Heart right ventricle (tissue), 16 donors: ENCODE data around the gene MXI1. TPM values are rescaled to one million over a fixed set of nuclear protein-coding genes. Genes with fewer than 3 reads are reported as not detected.
"Not testable (repeated sequence)": the region's sequence is repeated elsewhere in the genome, so short reads cannot be mapped to it uniquely, and the experiment has no call there.

ENCODE experiments used
- ATAC-seq, 8 donors: fragments of 200-7000 bp; cut with Tn5 transposase; one replicate each; pipeline ENCODE4 v1.9.1; 2020; ENCODE audit warnings: mild to moderate bottlenecking in 8 of 8, moderate library complexity in 8 of 8, moderate number of reproducible peaks in 1 of 8
- DNase-seq, 2 donors: peaks; one replicate each; pipeline ENCODE4 v3.0.0-alpha.2; 2020
- H3K27ac ChIP-seq, 10 donors: fragments of 200-600 bp; sonication (generic) in 2 of 10; one replicate each; pipeline versions ENCODE4 v1.5.0 to v1.8.0; 2020 to 2022; ENCODE audit warnings: mild to moderate bottlenecking in 3 of 10
- H3K27me3 ChIP-seq, 7 donors: fragments of 200-600 bp; one replicate each; pipeline ENCODE4 v1.8.0; 2021 to 2022; ENCODE audit warnings: mild to moderate bottlenecking in 2 of 7
- H3K36me3 ChIP-seq, 9 donors: fragments of 200-600 bp; sonication (generic) in 1 of 9; one replicate each; pipeline versions ENCODE4 v1.5.0 to v1.8.0; 2020 to 2022; ENCODE audit warnings: mild to moderate bottlenecking in 2 of 9
- H3K4me1 ChIP-seq, 9 donors: fragments of 200-600 bp; sonication (generic) in 1 of 9; one replicate each; pipeline versions ENCODE4 v1.5.0 to v1.8.0; 2020 to 2022; ENCODE audit warnings: mild to moderate bottlenecking in 4 of 9
- H3K4me3 ChIP-seq, 10 donors: fragments of 200-600 bp; sonication (generic) in 2 of 10; one replicate each; pipeline versions ENCODE4 v1.5.0 to v1.8.0; 2020 to 2022; ENCODE audit warnings: mild to moderate bottlenecking in 7 of 10, moderate library complexity in 2 of 10
- H3K9me3 ChIP-seq, 11 donors: fragments of 200-600 bp in 10 of 11; sonication (generic) in 2 of 11; one replicate each; pipeline versions ENCODE4 v1.5.0 to v1.8.0; 2013 to 2022; ENCODE audit warnings: mild to moderate bottlenecking in 2 of 11, control low read depth in 1 of 11, moderate library complexity in 1 of 11
- CTCF ChIP-seq, 9 donors: fragments of 200-600 bp; sonication (generic) in 2 of 9; IDR thresholded peaks; one replicate each; pipeline versions ENCODE4 v1.5.0 to v1.8.0; 2021 to 2022; ENCODE audit warnings: antibody characterized with exemption in 9 of 9, mild to moderate bottlenecking in 5 of 9, moderate library complexity in 1 of 9
- WGBS, 2 donors: extraction: QIAGEN DNeasy Blood & Tissue Kit; methylation state at CpG; one replicate each; pipeline ENCODE4 v1.1.7; 2013; ENCODE audit warnings: inconsistent platforms in 1 of 2; 5-methylcytosine and 5-hydroxymethylcytosine counted together
- intact Hi-C, 10 donors: fragments of 100-400 bp; cut with DNase I; formaldehyde crosslinking; loops; one replicate each; pipeline versions ENCODE4 v1.11.1 to v1.14.2; 2022
- polyA plus RNA-seq, 2 donors: library from polyadenylated mRNA; stranded (reverse); fragments of 200-250 nt; gene quantifications; one replicate each; pipeline ENCODE4 v1.2.3, GENCODE V29; 2013
- total RNA-seq, 10 donors: library from RNA; stranded (reverse); fragmentation: NEBNext Ultra II Directional in 3 of 10; extraction: Animal tissue kit (Norgen Biotek cat#: 25700) in 3 of 10; gene quantifications; one replicate each; pipeline versions ENCODE4 v1.2.1 to v1.2.4, GENCODE V29; 2021 to 2023
- donor health status: Arrhythmogenic right ventricular cardiomyopathy.
- donor health status: ischemic (EF 13 %, LVEDD 7.1; RV severe dilation, severe dysfunction).
- donor health status: healthy with polysubstance abuse.
- donor health status: DM: no; HTN: yes; CAD: no.
- donor health status: DM: no; HTN: no; CAD: no.
- donor health status: ischemic (EF 25% LVEDD 6.9; RV normal size, moderate dysfunction).
- donor health status: ischemic (EF 25% LVEDD 5.7; RV mildly dilated, moderate dysfunction).
- donor health status: healthy.
- donor health status: DM: yes; HTN: yes; CAD: no.
- donor health status: Ischemic cardiomyopathy.
- donor health status: ischemic (EF 35%, LVEDD 5.7; RV mildly dilated, moderate dysfunction).
- donor health status: nonischemic (EF 11% LVEDD 7.7; RV severe dilation, severe dysfunction).
- donor health status: DM: yes; HTN: yes; CAD: no.
- donor health status: PGD.
- donor health status: ischemic (EF 29% LVEDD 5.4; RV normal size, mild dysfunction).
- donor health status: nonischemic (EF 23%, LVEDD 6.1; RV moderate dilation, normal function).

The MXI1 gene
- total and polyA plus RNA-seq, 12 donors: 27.3 to 100 (median 61.3) TPM

GRCh38 chr10:110268442-110268841 lies 61.0 kb downstream of the MXI1 start:
- peak overlapping the region; percentile 81 to 90 (median 85) for H3K27ac ChIP-seq
- H3K4me1 ChIP-seq: peaks cover 8 to 93% (median 51%) of the 10 kb centered on the region in 9 donors
- ATAC-seq (peak in 7 of 8 donors; percentile 42 to 84 (median 73)), DNase-seq (peak; percentile 23 to 50)
- H3K9me3 ChIP-seq: no peaks in the 10 kb centered on the region
- peak overlapping the region in 2 of 10 donors; percentile 34 to 47 for H3K4me3 ChIP-seq
- no peaks in the 10 kb centered on the region for H3K36me3 ChIP-seq
- TF ChIP-seq CTCF (IDR thresholded peaks at IDR 0.05): no peak
- intact Hi-C loops: no loop called here
- H3K27me3 ChIP-seq: no peaks in the 10 kb centered on the region

GRCh38 chr10:110268971-110269370 lies 61.6 kb downstream of the MXI1 start:
- no peak for DNase-seq
- Histone ChIP-seq H3K36me3 (no peaks in the 10 kb centered on the region), H3K4me3 (peak overlapping the region in 8 of 10 donors; percentile 23 to 47 (median 34)), H3K9me3 (no peaks in the 10 kb centered on the region), H3K4me1 (peaks cover 13 to 93% (median 51%) of the 10 kb centered on the region in 9 donors), H3K27me3 (no peaks in the 10 kb centered on the region), H3K27ac (peak overlapping the region; percentile 81 to 90 (median 85))
- peak in 2 of 8 donors; percentile 2 to 7 for ATAC-seq
- no peak for TF ChIP-seq CTCF (IDR thresholded peaks at IDR 0.05)
- 37 to 39% methylated on average over 2 of the region's 2 CpGs for WGBS, 2 donors
- intact Hi-C loops: loop anchor here in 1 of 10 donors (1.0 kb wide), 1 partner anchor 43 kb away; no protein-coding TSS in a partner anchor

- no peak for TF ChIP-seq CTCF (IDR thresholded peaks at IDR 0.05)
- peak overlapping the region; percentile 81 to 90 (median 85) for H3K27ac ChIP-seq
- no peaks in the 10 kb centered on the region for H3K9me3 ChIP-seq
- H3K4me1 ChIP-seq: peaks cover 15 to 94% (median 56%) of the 10 kb centered on the region in 9 donors
- H3K4me3 ChIP-seq: peak overlapping the region in 9 of 10 donors; percentile 1 to 47 (median 33)
- H3K36me3 ChIP-seq: no peaks in the 10 kb centered on the region
- DNase-seq (peak in 1 of 2 donors; percentile 57), ATAC-seq (peak; percentile 79 to 92 (median 86))
- intact Hi-C loops: loop anchor here in 6 of 10 donors (1.0 to 10.0 kb wide), 6 partner anchors 37 to 385 kb away; partner anchors contain the start of gene ADD3 (in 1 of the 6)
- 5 to 6% methylated on average over 4 of the region's 4 CpGs for WGBS, 2 donors
- no peaks in the 10 kb centered on the region for H3K27me3 ChIP-seq
These were observed 62.2 kb downstream of the MXI1 start for GRCh38 chr10:110269374-110270318.

- not testable (repeated sequence) for DNase-seq, H3K27me3 ChIP-seq, H3K9me3 ChIP-seq, ATAC-seq, H3K36me3 ChIP-seq, H3K4me3 ChIP-seq
- intact Hi-C loops: loop anchor here in 5 of 10 donors (5.0 to 10.0 kb wide), 5 partner anchors 41 to 388 kb away; partner anchors contain the start of gene ADD3 (in 1 of the 5)
- peaks cover 15 to 97% (median 66%) of the 10 kb centered on the region in 9 donors for H3K4me1 ChIP-seq
- peak overlapping the region; percentile 20 to 88 (median 60) for H3K27ac ChIP-seq
- WGBS, 2 donors: 87 to 90% methylated on average over 15 of the region's 15 CpGs
These were observed 65.6 kb downstream of the MXI1 start for GRCh38 chr10:110272995-110273394.
